ENCODE results near the gene GBX1. TPM values are rescaled to one million over a fixed set of nuclear protein-coding genes. Genes with fewer than 3 reads are reported as not detected.

GBX1 gene
- total and polyA plus RNA-seq, 2 of the 4 experiments (the other 2 are of a cell fraction): not detected

- no peak overlapping the region for H2BK20ac ChIP-seq (ENCODE audit: low read depth, low read length)
- H3K23ac ChIP-seq (ENCODE audit: low read depth, low read length): no peak overlapping the region
- H4K20me1 ChIP-seq (ENCODE audit: insufficient read depth, low read length): no peaks in the 10 kb centered on the region
- H2BK120ac ChIP-seq (ENCODE audit: low read depth, low read length): no peak overlapping the region
- no peak overlapping the region for H3K4me3 ChIP-seq (ENCODE audit: insufficient read depth, low read depth, low read length)
- peaks cover 88% of the 10 kb centered on the region for H3K27me3 ChIP-seq (ENCODE audit: control insufficient read depth, insufficient read depth, low read length)
- CTCF ChIA-PET: no interaction called here
- H3K4me2 ChIP-seq (ENCODE audit: low read depth, low read length): no peak overlapping the region
- no peak overlapping the region for H4K91ac ChIP-seq (ENCODE audit: insufficient read depth, low read depth, low read length)
- no peak overlapping the region for H2AK9ac ChIP-seq (replicated peaks; ENCODE audit: low read depth, low read length, poor library complexity)
- H2AK5ac ChIP-seq (ENCODE audit: low read depth, low read length): no peak overlapping the region
- H4K5ac ChIP-seq (ENCODE audit: low read depth, low read length): no peak overlapping the region
- ATAC-seq (ENCODE audit: low read depth) (no peak), DNase-seq (no peak)
- H3K79me1 ChIP-seq (ENCODE audit: low read depth in 1 of 2, low read length in 2 of 2): no peaks in the 10 kb centered on the region
- no peak overlapping the region for H2BK15ac ChIP-seq (ENCODE audit: low read depth, low read length)
- no TSS peak for BruUV-seq (replicated peaks)
- H2AFZ ChIP-seq (replicated peaks; ENCODE audit: low read length, poor library complexity): no peak overlapping the region
- intact Hi-C loops (cut with micrococcal nuclease) (no loop called here), dilution Hi-C loops (cut with HindIII; ENCODE audit: low sequenced_read_pairs, unreplicated experiment) (no loop called here), in situ Hi-C loops (cut with MboI; ENCODE audit: low sequenced_read_pairs) (no loop called here)
- WGBS, 2 experiments (ENCODE audit: extremely low coverage in 2 of 2, insufficient read length in 1 of 2): 100% methylated on average over 1 of the region's 23 CpGs; no CpG with 5 or more reads in 1 of the 2 experiments
- H3K4me1 ChIP-seq (ENCODE audit: control insufficient read depth, insufficient read depth, low read length): no peaks in the 10 kb centered on the region
- no peak overlapping the region for H4K8ac ChIP-seq (ENCODE audit: low read depth in 2 of 2, low read length in 2 of 2)
- no peak overlapping the region for H3K56ac ChIP-seq (ENCODE audit: extremely low read depth, insufficient read depth, low read length)
- no peak overlapping the region for H2BK5ac ChIP-seq (ENCODE audit: low read depth, low read length, poor library complexity, severe bottlenecking)
- no peak overlapping the region for H3K14ac ChIP-seq (replicated peaks; ENCODE audit: low read depth, low read length)
- no peaks in the 10 kb centered on the region for H3K36me3 ChIP-seq (ENCODE audit: control insufficient read depth, insufficient read depth, low read length)
- no peaks in the 10 kb centered on the region for H3K9me3 ChIP-seq (ENCODE audit: control insufficient read depth, insufficient read depth, low read length)
- no peak overlapping the region for H3K4ac ChIP-seq (ENCODE audit: low read depth, low read length)
- H3K9ac ChIP-seq (ENCODE audit: low read depth, low read length): no peak overlapping the region
- POLR2A ChIA-PET (ENCODE audit: unreplicated experiment): no interaction called here
- TF ChIP-seq CHD1 (IDR thresholded peaks at IDR 0.05; ENCODE audit: low read depth, low read length): no peak
- TF ChIP-seq FOS (IDR thresholded peaks at IDR 0.05; ENCODE audit: low read depth, low read length): no peak
- no peak for TF ChIP-seq BHLHE40 (IDR thresholded peaks at IDR 0.05; ENCODE audit: low read depth, low read length)
- no peak overlapping the region for H3K18ac ChIP-seq (ENCODE audit: low read depth, low read length)
- H3K27ac ChIP-seq (ENCODE audit: insufficient read depth, low read length): no peak overlapping the region
- H3K9me1 ChIP-seq (ENCODE audit: insufficient read depth, low read length): no peaks in the 10 kb centered on the region
Observed at GRCh38 chr7:151192002-151192539, 24.6 kb upstream of the GBX1 start.
